GM21528 (cell line): ENCODE data around the gene RERE.

Source experiments
- ATAC-seq: cut with Tn5 transposase; IDR thresholded peaks from one replicate; pipeline ENCODE4 v1.9.1; 2021; ENCODE audit warnings: mild to moderate bottlenecking, moderate library complexity; ENCODE audit not compliant: unreplicated experiment, low FRiP score

The RERE gene

DNA sequence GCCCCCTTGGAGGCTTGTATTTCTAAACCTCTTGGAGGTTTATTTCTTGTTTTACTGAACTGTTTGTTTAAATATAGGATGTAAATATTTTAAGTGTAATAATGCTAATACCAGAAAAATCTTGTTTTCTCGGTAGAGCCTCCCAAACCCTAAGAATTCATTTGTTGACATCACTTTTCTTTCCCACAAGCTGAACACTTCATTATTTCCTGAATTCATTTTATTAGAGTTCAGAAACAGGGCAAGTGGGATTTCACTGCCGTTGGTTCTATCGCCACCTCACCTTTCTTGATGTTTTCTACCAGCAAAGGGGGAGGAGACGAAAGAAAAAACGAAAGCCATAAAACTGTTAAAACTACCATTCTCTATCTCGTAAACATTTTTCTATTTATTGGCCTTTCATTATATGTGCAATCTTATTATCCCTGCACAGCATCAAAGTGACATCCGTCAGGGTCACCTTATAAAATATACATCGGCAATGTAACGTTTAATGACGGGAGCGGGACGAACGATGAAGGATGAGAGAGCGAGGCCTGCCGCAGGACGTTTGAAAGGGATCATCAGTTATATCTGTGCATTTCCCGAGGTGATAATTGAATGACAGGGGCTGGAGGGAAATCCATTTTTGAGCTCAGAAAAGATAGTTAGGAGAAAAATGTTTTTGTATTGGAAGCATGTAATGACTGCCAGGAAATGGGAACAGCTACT is 440.0 kb downstream of the RERE start:
- ATAC-seq = no peak

DNA sequence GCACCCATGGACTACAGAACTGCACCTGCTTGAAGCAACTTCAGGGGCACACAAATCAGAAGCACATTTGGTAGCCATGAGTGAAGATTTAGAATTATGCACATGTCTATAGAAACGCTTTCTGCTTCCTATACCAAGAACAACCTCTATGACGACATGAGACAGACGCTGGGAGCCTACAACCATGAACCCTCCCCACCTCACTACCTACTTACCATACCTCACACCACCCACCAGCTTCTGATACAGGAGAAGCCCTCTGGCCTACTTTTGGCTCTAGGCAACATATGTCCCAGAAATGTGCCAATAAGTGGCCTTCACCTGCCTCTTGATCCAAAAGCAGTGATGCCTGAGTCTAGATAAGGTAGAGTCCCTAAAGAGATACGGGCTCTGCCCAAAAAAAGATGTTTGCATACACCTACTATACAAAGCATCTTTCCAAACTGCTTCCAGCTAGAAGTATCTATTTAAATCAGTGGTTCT is 441.0 kb downstream of the RERE start:
- ATAC-seq = no peak

DNA sequence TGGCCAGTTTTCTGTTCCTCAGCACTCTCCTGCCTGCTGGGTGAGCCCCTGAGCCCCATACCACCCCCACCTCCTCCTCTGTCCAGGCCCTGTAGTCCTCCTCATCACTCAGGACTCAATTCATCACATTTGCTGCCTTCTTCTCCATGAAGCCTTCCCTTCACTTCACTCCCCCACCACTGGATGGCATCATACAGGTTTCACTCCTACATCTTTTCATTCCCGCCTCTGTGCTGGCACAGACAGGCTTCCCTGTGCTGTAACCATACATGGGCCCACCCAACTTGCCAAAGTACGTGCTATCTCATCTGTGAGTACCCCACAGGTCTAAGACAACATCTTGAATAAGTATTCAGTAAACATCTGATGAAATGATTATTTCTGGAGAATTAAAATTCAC is 442.6 kb downstream of the RERE start:
- ATAC-seq = no peak

DNA sequence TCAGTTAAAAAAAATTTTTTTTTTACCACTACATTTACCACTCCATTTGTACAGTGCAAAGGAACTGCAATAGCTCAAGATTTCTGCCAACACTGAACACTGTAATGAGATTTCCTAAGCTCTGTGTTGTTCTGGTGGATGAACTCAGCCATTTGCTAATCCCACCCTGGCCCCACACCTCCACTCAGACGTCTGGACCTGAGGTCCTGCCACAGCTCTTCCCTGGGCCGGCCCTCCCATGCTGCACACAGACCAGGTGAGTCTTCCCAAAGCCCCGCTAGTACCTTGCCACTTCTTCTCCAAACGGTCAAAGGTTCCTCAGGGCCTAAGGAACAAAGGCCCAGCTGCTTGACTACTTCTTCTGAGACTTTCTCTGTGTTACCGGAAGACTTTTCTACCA is 443.1 kb downstream of the RERE start:
- ATAC-seq = no peak

DNA sequence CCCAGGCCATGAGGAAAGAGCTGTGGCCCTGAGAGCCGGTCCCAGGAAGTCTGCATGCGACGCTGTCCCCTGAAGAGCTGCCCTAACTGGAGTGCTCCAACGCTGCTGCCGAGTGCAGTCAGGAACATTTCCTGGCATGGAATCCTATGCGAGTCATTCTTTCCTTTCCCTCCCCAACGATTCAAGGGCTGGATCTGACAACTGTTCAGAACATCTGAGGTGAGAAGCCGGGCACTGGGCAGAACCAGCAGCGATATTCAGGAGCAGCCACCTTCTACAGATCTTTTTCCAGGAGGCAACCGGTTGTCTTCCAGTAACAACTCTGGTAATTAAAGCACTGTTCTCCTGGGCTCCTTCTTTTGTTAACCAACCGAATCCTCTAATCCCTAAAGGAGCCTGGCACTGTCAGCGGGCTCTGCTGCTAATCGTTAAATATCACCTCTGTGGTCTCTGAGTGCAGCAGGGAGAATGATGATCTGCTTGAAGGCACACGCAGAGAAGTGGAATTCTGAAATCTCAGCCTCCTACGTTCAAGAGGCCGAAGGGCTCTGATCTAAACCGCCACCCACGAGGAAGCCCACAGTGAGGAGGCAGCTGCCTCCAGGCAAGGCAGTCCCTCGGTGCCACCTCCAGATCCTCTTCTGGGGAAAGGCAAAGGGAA is 443.7 kb downstream of the RERE start:
- no peak for ATAC-seq

DNA sequence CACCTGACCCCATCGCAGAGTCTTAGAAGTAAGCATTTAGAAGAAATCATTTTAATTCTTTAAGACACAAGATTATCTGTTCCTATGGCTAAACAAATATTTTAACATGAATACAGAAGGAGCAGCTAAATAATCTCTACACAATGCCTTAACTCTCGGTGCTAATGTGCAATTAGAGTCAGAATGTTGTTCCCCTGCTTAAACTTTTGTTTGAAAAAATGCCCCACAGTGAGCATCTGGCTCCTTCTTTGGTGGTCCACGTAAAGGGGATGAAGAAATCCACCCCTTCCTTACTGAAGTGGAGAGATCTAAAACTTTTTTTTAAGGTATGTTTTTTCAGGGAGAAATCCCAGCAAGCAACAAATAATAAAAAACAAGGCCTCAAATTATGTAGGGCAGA is 444.3 kb downstream of the RERE start:
- no peak for ATAC-seq

DNA sequence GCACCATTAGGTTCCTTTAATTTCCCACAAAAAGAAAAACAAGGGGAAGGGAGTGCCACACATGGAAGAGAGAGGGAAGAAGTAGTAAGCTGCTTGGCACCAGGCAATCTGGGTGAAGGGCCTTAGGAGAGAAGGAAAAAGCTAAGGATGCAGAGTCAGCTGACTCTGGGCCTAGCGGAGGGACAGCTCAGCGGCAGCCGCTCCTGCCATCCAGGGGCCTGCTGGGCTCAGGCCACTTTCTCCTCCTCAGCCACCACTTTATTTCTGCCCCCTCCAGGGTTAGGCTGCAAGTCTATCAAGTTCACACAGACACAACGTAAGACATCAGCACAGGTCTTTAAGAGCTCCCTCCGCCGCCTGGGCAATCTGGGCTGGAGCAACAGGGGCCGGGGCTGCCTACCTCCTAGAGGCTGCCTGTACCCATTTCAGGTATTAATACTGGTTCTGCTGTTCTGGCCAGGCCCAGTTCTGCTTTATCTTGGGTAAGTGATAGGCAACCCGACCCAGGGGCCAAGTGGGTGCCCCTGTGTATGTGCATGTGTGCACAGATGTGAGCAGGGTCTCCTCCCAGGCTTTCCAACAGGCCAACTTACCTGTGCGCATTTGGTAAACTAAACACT is 446.0 kb downstream of the RERE start:
- ATAC-seq = no peak

DNA sequence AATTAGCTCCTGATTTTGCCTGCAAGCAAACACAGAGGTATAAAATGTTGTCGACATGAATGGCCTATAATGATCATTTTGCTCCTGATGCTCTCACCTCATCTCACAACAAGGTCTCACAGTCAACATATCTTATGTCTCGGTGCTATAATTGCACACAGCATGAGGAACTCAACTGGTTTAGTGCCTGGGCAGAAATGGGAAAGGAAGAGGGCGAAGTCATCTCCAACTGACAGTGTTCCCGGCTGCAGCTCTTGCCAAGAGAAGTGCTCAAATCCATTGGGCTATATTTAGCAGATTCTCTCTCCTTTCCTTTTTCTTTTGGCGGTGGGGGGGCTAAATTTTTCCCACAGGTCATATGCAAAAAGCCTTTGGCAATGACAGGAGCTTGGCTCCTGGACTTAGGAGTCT is 446.5 kb downstream of the RERE start:
- ATAC-seq = no peak

DNA sequence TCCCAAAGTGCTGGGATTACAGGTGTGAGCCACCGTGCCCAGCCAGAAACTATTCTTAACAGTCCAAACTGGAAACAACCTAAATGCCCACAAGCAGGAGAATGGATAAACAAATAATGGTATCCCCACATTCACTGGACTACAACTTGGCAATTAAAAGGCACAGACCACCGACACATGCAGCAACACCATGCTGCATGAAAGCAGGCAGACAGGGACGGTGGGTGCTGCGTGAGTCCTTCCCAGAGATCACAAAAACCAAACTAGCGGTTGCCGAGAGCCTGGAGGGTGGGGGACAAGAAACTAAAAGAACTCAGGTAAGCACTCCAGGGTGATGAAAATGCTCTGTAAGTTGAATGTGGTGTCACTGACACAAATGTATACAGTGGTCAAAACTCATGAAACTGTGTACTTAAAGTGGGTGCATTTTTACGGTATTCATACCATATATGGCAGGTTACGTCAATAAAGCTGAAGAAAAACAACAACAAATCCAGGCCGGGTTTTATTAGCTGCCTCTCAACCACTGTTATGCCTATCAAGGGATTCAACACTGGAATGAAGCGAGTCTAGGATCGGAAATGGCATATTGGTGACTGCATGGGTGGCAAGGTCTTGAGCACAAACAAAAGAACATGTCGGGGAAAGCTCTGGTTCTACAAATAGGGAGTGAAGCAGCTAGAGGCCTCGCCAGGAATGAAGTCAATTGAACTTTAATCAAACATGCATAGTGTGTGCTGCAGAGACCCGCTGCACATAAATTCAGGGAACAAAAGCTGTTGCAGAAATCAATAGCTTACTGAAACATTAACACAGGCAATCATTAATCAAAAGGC is 447.2 kb downstream of the RERE start:
- no peak for ATAC-seq

DNA sequence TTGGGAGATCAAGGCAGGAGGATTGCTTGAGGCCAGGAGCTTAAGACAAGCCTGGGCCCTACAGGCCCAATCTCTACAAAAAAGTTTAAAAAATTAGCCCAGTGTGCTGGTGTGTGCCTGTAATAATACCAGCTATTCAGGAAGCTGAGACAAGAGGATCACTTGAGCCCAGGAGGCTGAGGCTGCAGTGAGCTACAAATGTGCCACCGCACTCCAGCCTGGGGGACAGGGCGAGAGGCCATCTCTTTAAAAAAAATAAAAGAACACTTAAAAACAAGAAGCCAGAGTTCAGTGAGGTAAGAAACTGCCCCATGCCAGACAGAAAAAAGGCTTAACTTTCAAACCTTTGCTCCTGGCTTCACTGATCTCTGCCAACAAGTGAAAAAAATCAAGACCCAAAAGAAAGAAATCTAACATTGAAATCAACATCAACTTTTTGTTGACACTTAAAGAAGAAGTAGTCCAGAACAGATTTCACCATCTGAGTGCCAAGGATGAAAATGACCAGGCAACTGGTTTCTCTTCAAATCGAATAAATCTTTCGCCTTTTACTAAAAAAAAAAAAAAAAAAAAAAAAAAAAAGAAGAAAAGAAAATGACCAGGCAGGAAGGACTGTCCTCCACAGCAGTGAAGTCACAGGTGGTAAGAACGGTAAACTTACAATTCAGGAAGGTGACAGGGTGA is 448.3 kb downstream of the RERE start:
- ATAC-seq = no peak

DNA sequence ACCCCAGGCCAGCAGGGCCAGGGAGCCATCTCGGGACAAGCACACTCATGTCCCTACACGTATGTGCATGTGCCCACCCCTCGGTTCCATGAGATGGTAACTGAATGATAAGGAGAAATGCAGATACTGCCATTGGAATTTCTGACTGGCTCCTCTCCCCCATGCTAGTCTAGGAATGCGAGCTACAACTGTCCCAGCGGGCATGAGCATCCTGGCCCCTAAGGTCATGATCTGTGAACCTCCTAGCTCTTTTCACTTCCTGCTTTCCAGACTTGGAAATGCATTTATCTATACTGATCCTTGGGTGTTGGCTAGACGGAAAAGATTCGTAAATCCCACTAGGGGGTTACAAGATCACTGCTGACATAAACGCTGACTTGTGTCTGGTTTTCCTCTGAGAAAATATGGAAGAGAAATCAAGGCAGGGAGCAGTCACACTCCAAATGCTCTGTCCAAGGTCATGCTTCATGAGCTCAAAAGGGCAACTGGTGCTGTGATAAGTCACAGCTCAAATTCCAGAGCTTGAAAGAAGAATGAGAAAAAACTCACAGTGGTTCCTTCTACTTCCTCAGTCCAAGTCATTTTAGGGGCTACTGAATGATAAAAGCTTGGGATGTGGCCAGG is 449.8 kb downstream of the RERE start:
- ATAC-seq = no peak

DNA sequence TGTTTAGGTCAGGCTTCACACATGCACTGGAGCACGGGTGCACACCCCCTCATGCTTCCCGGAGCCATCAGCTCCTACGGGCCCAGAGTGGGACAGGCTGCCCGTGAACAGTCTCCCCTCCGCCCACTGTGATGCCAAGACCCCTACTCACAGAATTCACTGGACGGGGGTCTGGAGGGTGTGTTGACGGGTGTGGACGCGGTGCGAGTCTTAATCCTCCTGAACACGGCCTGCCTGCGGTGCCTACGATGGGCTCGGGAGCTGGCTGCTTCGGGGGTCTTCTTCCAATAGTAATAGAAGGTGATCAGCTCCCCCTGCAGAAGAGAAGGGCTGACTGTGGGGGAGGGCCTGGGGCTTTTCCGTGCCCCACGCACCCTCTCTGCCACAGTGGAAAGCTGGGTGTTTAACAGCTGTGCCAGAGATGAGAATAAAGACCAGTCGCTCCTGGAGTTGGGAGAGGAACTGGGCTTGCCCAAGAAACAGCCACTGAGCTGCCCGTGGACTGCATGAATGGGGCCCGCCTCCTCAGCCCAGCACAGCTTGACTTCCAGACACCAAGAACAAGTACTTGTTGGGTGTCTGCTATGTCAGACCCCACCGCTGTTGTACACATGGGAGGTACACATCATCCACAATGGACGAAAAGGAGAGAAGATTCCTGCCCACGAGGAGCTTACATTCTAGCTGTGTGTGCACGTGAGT is 451.6 kb downstream of the RERE start:
- ATAC-seq = no peak

DNA sequence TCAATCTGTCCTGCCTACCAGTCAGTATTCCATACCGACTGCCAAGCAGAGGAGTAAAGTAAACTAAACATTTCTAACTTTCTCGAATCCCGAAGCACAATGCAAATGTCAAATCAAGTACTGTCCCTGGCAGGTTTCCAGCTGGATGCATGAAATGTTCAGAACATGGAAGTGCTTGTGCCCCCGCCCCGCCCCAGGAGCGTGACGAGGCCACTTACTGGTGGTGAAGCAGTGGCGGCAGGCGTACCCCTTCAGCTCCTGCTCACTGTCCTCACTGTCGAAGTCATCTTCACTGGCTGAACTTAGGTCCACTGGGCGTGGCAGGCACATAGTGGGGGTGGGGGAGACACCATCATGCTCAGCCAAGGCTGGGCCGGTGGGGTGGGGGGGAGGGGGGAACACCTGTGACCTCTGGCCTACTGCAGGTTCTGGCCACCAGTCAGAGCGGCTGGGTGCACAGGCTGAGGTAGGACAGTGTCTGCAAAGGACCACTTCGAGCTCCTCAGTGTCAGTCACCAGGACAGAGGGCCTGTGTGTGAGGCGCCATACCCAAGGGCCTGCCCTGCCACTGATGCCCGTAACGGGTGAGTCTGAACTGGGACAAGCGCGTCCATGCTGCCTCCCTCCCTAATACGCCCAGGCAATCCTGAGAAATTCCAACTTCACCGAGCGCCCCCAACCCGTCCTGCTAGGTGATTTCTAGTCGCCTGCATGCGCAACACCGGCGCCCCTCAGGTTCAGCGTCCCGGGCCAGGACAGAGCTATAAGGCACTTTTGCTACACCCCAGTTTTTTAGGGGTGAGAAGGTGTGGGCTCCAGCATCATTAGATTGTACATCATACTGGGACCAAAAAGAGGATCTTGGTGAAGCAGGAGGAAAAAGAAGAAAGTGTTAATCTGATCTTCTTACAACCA is 452.7 kb downstream of the RERE start:
- ATAC-seq = no peak

DNA sequence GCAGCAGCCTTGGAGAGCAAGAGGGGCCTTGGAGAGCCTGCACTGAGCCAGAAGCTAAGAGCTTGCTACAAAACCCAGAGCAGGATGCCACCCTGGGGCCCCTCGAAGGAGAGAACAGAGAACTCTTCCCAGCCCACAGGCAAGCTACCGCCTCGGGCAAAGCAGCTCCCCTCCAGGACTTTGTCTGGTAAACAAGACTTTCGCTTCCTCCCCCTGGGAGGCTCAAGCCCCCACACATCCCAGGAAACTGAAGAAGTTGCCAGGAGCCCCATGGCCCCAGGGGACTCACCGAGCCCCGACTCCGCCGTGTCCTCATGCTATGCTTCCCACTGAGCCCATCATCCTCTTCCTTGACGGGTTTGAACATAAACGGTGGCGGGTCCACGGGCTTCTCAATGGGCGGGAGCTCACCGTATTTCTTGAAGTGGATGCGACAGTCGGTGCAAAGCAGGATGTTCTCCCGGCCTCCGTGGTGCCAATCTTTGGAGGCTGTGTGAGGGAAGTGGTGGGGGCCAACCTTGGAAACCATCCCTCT is 453.6 kb downstream of the RERE start:
- ATAC-seq = no peak

DNA sequence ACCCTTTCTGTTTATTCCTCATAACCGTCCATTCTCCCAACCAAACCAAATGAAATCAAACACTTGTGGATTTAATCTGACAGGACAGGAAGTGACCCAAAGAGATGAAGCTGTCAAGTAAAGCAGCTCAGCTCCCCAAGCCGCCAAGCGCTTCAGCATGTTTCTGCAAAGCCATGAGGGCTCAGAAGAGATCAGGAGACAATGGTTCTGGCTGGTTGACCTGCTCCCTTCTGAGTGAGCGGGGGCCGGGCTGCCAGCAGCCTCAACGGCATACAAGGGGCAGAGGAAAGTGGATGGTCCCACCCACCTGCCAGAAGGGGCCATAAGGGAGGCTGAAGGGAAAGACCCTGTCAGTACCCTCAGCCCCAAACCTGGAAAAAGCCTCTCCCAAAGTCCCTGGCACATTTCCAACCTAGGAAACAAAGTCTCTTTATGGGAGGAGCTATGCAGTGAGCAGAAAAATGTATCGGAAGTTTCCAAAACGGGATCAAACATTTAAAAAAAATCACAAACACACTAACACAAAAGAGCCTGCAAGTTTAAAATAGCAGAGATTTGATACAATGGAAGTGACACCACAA is 454.2 kb downstream of the RERE start:
- ATAC-seq = no peak

DNA sequence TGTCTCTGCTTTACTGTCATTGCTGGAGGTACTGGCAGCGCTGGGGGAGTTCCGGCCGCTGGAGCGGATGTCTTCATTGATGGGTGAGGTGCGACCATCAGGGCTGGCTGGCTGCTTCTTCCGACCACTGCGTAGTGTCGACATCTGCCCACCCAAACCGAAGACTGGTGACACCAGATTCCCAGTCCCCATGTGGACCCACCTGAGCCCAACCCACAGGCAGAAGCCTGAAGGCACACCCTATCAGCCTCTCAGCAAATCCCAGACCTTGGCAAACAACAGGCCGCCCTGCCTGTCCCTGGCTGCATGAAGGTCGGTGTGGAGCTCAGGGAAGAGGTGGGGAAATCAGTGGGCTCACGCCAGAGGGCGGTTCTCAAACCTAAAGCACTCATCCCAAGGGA is 454.7 kb downstream of the RERE start:
- ATAC-seq = no peak

DNA sequence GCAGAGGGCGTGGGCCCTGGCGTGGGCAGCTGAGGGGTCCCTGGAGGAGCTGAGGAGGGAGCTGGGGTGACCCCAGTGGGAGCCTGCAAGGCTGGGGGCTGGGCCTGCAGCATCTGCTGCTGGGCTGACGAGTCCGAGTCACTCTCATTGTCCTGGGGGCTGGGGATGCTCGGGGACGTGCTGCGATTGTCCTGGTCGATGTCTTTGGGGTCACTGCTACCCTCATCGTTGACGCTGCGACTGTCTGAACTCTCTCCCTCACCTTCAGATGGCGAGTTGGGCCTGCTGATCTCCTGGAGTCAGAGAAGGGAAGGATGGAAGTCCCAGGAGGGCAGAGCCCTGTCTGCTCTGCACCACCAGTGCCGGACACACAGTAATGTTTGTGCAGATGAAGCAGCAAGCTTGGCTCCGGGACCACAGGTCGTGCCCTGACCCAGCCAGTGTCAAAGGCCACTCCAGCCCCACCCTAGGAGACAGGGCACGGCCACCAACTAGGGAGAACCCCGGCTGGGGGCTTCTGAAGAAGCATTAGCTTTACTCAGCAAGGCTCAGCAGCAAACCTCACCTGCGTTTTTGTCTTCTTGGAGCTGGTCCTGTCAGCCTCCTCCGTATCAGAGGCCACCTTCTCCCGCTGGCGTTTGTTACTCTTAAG is 456.1 kb downstream of the RERE start:
- ATAC-seq = no peak
